HG03558 (cell line): ENCODE results near the gene POLA2.
"Not testable (repeated sequence)": the region's sequence is repeated elsewhere in the genome, so short reads cannot be mapped to it uniquely, and the experiment has no call there.

Source experiments
- ATAC-seq: cut with Tn5 transposase; IDR thresholded peaks from one replicate; pipeline ENCODE4 v1.9.1; 2021; ENCODE audit warnings: moderate number of reproducible peaks; ENCODE audit not compliant: unreplicated experiment; ENCODE audit errors: extremely low read depth

POLA2 gene

DNA sequence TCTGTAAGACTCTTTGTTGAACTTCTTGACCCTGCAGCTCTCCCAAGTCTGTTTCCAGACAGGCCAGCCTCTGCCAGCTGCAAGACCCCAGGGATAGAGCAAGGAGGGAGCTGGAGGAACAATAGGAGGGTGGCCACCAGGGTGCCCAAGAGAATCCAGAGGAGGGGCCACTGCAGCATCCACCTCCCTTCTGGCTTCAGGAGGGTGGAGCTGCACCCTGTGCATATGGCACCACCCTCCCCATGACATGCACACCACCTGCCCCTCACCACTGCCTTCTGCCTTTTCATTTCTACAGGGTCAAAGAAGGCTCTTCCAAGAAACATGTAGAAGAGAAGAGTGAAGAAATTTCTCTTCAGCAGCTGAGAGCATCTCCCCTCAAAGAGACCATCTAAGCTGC is 20.1 kb upstream of the POLA2 start:
- ATAC-seq, result no peak

DNA sequence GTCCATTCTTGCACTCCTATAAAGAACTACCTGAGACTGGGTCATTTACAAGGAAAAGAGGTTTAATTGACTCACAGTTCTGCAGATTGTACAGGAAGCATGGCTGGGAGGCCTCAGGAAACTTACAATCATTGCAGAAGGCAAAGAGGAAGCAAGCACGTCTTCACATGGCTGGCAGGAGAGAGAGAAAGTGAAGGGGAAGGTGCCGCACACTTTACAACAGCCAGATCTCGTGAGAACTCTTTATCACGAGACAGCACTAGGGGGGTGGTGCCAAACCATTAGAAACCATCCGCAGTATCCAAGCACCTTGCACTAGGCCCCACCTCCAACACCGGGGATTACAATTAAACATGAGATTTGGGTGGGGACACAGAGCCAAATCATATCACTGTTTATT is 19.4 kb upstream of the POLA2 start:
- no peak for ATAC-seq

DNA sequence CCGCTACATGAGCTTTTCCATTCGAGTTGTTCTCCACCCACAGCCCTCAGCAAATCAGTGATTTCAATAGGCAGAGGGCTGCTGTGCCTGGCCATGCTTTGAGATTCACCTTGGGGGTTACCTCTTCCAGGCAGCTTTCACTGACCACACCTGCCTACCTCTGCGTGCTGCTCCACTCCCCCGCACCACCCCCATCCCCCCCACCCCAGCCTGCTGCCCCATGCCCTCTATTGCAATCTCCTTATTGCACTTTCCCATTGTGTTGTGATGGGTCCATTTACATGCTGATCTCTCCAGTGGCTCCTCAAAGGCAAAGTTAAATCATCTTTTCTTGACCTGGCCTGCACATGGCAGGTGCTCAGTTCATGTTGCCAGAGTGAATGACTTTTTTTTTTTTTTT is 18.0 kb upstream of the POLA2 start:
- ATAC-seq, result no peak

DNA sequence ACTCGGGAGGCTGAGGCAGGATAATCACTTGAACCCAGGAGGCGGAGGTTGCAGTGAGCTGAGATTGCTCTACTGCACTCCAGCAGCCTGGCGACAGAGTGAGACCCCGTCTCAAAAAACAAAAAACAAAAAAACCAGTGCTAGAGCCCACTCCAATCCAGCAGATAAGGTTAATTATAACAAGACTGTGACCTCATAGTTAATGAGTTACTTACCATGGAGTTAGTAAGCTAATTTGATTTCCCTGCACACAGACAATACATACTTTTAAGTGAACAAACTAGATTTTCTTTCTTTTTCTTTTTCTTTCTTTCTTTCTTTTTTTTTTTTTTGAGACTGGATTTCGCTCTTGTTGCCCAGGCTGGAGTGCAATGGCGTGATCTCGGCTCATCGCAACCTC is 16.7 kb upstream of the POLA2 start:
- not testable (repeated sequence) for ATAC-seq

DNA sequence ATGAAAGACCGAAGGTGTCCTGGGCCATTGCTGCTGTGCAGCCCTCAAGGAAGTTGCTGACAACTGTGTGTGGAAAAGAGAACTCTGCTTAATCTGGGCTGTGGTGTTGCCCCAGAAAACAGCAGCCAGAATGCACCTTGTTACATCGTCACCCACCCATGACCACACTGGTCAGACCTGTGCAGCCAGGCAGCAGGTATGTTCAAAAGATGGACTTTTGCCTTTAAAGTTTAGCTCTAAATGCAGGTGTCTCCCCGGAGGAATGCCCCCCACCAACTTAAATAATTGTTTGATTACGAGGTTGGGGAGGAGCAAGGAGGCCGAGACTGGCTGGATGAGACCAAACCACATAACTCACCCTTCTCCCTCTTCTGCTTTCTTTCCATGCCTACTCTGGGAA is 15.3 kb upstream of the POLA2 start:
- ATAC-seq, result no peak

DNA sequence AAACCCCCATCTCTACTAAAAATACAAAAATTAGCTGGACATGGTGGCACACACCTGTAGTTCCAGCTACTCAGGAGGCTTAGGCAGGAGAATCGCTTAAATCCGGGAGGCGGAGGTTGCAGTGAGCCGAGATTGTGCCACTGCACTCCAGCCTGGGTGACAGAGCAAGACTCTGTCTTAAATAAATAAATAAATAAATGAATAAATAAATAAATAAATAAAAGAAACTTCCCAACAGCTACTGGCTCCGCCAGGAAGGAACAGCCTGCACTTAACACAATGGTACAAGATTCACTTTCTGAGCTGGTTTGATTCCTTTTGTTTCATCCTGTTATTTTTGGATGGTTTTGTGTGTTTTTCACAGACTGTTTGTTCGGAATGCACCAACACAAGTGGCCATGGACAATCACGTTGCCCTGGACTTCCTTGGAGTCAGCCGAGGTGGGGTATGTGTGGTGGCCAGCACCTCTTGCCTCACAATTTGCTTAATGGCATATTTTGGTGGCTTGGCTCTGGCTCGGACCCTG is 13.5 kb upstream of the POLA2 start:
- ATAC-seq, result not testable (repeated sequence)

DNA sequence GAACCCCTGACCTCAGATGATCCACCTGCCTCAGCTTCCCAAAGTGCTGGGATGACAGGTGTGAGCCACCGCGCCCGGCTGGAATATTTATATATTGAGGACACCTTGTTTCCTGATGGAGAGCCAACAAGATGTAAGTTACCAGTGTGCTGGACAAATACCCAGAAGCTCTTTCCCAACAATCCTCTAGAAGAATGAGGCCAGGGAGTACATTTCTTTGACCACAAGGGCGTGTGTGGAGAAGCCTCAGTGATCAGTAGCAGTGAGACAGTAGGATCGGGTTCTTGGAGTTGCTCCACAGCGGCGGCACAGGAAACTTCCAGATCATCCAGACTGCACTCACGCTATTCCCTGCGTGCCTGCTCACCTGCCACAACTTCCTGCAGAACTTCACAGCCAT is 10.3 kb upstream of the POLA2 start:
- no peak for ATAC-seq

DNA sequence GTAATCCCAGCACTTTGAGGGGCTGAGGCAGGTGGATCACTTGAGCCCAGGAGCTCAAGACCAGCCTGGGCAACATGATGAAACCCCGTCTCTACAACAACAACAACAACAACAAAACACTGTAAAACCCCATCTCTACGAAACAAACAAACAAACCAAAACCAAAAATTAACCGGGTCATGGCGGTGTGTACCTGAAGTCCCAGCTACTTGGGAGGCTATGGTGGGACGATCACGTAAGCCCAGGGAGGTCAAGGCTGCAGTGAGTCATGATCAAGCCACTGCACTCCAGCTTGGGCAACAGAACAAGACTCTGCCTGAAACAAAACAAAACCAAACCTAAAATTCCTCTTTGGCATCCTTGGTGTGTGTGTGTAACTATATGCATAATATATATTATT is 7.0 kb upstream of the POLA2 start:
- no peak for ATAC-seq

DNA sequence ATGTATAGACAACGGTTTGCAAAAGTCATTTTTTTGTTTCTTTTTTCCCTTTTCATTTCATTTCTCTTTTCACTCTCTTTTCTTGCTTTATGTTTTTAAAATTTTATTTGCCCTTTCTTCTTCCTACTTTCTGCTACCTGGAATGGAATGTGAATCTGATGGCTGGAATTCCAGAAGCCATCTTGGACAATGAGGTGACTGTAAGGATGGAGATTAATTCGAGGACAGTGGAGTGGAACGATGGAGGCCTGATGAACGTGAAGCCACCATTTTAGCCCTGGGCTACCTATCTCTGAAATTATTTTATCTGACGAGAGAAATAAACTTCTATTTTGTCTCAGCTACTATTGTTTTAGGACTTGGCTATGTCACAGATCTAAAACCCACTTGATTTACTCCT is 2.8 kb upstream of the POLA2 start:
- no peak for ATAC-seq

DNA sequence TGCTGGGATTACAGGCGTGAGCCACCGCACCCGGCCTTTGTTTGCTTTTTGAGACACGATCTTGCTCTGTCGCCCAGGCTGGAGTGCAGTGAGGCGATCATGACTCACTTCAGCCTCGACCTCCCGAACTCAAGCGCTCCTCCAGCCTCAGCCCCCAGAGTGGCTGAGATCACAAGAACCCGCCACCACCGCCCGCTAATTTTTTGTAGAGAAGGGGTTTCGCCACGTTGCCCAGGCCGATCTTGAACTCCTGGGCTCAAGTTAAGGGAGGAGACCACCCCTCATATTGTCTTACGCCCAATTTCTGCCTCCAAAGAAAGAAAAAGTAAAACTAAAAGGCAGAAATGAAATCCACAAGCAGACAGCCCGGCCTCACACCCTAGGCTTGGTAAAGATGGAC is 1.5 kb upstream of the POLA2 start:
- no peak for ATAC-seq

DNA sequence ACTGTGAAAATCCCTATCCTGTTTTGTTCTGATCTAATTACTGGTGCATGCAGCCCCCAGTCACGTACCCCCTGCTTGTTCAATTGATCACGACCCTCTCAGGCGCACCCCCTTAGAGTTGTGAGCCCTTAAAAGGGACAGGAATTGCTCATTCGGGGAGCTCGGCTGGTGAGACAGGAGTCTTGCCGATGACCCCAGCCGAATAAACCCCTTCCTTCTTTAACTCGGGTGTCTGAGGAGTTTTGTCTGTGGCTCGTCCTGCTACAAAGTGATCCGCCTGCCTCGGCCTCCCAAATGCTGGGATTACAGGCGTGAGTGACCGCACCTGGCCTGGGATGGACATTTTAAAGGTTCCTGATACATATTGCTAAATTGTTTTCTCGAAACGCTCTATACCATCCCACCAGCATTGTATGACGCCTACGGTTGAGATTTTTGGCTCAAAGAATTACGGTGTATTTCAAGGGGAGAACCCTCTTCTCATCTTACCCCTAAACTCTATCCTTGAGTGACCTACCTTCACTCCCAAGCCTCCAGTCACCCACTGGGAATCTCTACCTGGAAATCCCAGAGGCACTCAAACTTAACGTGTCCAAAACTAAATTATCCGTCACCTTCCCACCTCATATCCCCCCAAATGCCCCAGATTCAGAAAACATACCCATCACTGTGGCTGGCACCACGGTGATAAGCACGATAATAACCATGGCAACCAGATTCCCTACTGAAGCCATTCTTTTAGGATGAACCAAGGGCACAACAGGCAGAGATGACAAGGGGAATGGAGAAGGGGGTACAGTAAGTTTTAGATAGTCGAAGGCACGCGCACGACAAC is 789 bp upstream of the POLA2 start:
- ATAC-seq, result no peak

DNA sequence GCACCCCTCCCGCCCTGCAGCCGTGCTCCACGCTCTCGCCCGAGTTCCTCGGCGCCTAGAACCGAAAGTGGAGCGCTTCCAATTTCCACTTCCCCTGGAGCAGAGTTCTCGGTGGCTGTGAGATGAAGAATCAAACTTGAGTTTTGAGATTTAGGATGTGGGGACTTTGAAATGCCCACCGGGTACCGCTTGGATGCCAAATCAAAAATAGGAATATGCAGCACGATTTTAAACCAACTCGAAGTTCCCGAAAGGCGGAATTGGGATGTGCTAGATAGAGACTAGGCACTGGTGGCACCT is 569 bp downstream of the POLA2 start:
- no peak for ATAC-seq

DNA sequence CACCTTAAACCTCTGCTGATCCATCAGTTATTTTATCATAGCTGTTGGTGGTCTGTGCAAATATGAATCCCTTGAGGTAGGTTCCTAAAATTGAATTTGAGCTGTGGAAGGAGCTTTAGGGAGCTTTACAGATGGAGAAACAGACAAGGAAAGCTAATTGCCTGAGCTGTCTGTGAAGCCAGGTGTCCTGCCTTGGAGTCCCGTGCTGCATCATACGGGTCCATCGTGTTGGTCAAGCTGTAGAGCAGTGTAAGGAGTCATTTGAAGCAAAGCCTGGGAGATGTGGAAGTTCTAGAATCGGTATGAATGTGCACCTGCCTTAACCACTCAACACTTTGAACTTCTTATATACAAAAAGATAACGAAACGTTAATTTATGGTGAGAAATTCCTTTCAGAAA is 1.0 kb downstream of the POLA2 start:
- ATAC-seq, result no peak

DNA sequence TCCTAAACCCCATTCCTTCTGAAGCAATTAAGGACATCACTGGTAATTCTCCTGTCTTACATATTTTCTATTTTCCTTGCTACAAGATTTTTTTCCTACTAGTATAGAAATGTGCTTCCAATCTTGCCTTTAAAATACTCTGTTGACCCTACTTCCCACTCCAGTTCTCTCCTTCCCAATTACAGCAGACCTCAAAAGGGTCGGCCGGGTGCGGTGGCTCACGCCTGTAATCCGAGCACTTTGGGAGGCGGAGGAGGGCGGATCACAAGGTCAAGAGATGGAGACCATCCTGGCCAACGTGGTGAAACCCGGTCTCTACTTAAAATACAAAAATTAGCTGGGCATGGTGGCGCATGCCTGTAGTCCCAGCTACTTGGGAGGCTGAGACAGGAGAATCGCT is 3.0 kb downstream of the POLA2 start:
- not testable (repeated sequence) for ATAC-seq

DNA sequence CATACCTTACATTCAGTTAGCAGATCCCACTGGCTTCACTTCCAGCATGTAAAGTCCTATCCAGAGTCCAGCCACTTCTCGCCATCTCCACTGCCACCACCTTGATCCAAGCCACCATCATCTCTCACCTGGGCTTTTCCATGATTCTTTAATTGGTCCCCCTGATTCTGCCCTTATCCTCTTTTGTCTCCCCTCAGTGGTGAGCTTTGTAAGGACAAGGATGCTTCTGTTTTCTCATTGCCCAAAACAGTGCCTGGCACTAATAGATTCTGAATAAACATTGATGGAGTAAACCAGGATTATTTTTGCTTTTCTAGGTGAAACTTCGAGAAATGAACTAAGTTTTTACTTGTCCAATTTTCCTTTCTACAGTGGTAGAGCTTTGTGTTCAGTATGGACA is 4.4 kb downstream of the POLA2 start:
- no peak for ATAC-seq

DNA sequence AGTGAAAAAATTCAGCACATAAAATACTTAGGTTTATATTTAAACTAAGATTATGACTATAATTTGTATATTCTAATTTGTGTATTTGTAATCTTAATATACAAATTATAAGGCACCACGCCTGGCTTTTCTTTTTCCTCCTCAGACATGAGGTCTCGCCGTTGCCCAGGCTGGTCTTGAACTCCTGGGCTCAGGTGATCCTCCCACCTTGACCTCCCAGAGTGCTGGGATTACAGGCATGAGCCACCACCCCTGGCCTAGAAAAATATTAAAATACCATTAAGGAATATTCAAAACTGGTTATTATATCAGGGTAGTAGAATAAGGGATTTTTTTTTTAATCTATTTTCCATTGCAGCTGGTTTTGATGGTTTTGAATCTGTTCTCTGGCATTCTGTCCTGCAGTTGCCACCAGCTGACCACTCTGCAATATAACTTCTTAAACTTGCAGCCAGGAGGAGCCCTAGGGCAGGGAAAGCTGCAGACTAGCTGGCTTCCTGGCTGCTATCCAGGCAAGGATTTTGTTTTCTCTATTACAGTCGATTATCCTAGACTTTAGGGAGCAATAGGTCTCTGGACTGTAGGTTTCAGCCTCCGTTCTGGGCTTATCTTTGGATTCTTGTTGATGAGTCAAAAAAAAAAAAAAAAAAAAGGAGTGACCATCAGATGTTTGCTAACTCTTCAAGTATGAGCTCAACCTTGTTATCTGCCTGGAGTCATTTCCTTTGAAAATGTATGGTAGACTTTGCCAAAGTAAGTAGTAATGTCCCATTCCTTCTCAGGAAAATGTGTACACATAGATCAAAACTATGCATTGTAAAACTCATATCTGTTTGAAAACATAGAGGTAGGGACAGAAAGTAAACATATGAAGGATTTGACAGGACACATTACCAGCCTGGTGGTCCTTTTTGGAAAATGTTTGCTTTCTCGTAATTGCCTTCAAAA is 13.2 kb downstream of the POLA2 start:
- ATAC-seq, result no peak

DNA sequence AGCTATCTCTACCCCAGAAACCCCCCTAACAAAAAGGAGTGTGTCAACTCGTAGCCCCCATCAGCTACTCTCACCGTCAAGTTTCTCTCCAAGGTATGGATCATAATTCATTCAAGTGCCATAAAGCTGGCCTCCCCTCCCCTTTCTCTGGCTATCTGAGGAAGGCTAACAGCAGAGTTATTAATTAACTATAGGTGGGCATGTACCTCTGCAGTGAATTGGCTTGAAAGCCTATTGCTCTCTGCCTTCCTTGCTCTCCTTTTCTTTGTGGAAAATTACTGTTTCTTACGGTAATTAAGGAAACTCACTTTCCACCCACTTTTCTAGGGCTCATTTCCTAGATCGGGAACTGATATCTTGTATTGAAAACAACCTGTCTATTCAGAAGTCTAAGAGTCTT is 14.1 kb downstream of the POLA2 start:
- no peak for ATAC-seq

DNA sequence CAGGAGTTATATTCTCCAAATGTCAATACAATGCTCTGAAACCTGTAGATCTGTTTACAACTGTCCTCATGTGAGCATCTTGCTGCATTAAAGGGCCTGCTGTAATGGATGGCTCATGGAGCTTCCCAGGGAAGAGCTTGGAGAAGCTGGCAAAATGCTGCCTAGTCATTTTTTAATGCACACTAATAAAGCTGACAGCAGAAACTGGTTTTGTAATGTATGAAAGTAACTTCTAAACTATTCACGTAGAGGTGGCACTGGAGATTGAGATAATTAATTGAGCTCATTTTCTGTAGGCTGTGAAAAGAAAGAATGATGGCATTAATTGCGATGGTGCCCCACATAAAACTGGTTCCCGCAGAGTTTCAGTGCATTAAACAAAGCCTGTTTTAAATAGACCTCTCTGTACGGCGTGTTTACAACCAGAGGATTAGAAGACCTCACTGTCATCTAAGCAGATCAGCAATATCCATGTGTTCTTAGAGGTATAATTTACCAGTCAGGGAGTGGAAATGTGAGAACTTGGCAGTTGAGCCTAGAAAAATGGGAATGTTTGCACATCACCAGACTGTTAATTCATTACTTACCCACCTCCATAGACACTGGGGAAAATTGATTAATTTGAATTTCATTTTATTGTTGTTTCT is 16.0 kb downstream of the POLA2 start:
- ATAC-seq, result no peak

DNA sequence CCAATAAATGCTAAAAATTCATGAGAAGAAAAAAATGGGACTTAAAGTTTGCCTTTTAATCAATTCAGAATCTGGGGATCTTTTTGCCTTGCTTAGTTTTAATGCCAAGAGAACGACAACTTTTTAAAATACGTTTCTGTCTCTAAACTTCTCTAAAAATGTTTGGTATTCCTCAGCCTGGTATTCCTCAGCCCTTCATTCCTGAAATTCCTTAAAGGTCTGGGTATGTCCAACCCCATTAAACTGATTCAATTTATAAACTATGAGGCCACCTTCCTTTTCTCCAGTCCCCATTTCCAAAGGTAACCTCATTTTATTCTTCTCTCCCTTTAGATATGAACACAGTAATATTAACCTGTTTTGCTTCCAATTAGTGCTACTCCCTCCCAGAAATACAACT is 16.6 kb downstream of the POLA2 start:
- no peak for ATAC-seq

DNA sequence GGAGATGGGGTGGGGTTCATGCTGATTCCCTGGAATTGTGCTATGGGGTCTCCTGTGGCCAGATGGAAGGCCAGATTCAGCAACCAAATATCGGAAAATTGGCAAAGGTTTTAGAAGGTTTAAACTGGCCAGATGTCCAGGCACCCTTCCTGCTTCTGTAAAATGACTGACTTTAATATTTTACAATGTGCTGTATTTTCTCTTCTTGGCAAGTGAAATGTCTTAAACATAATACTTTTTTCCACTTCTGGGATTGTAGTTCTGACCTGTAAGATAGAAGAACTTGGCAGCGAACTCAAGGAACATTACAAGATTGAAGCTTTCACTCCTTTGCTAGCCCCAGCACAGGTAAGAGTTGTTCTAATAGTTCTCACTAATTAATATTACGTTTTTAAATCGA is 17.5 kb downstream of the POLA2 start:
- no peak for ATAC-seq
